HG03354 (cell line): Measurements from ENCODE around the gene CELSR1.
"Not testable (repeated sequence)": the region's sequence is repeated elsewhere in the genome, so short reads cannot be mapped to it uniquely, and the experiment has no call there.

Source experiments
- ATAC-seq: cut with Tn5 transposase; IDR thresholded peaks from one replicate; pipeline ENCODE4 v1.9.1; 2021; ENCODE audit warnings: mild to moderate bottlenecking; ENCODE audit not compliant: unreplicated experiment, poor library complexity, severe bottlenecking

Gene CELSR1

DNA sequence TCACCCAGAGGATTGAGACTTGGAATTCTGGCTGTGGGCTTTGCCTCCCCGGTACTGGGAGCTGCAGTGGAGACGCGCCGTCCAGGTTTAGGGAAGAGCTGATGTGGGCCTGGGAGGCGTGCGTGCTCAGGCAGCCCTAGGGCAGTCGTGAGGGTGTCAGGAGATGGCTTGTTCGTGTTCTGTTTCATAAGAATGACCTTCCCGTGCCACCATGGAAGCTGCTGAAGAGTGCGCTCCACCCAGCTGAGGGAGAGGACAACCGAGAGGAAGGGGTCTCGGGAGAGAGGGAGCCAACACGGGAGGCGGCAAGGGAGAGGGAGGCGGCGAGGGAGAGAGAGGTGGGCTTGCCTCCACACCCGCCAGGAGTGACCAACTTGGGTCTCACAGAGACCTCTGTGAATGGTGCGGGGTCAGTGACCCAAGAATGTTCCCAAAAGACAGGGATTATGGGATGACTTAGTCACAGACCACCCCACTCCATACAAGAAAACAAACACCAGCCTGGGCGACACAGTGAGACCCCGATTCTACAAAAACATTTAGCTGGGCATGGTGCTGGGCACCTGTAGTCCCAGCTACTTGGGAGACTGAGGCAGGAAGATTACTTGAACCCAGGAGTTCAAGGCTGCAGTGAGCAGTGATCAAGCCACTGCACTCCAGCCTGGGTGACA lies 216.6 kb downstream of the CELSR1 start:
- ATAC-seq = no peak

DNA sequence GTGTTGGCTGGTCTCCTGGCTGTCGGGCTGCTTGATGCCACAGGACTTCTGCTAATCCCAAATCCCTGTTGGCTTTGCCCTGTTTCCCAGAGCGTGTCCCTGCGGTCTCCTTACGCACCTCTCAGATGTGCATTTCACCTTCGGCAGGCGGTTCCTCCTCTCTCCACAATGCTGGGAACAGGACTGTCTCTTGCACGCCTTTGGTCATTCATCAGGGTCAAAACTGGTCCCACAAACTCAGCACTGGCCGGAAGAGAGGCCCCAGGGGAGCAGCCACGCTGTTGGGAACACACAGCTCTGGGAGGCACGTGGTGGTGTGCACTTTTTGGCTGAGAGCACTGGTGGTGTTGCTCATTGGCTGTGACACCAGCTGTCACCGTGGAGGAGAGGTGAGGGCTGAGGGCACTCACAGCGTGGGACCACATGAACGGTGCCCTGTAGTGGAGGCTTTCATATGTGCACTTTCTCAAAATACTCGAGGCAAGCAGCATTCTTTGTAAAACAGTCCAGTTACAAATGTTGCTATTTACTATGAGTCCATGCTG lies 217.2 kb downstream of the CELSR1 start:
- ATAC-seq = no peak

DNA sequence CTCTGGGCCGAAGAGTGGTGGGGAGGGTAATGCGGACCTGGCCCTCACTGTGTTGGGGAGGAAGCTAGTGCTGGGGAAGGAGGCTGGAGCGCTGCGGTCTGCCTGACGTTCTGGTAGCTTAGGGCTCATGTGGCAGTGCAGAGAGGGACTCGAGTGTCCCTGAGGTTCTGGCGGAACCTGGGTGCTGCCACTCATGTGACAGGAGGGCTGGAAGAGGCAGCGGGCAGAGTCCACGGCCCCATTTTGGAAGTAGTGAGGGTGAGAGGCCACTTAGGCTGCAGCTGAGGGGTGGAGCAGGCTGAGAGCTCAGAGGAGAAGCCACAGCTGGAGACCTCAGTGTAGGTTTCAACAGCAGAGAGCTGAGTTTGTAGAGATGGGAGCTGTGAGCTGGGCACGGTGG lies 218.1 kb downstream of the CELSR1 start:
- no peak for ATAC-seq

DNA sequence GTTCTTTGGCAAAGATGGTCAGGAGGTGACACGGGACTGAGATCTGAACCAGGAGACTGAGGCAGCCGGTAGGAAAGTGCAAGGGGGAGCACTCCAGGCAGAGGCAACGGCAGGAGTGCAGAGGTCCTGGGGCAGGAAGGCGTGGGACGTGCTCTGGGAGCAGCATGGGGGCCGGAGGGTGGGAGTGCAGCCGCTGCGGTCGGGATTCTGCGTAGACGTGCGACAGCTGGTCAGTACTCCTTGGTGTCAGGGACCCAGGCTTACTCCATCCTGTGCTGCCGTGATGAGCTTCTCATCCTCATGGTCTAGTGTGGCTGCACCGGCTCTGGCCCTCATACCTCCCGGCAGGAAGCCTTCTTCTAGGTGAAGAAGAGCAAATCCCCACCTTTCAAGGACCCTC lies 218.8 kb downstream of the CELSR1 start:
- no peak for ATAC-seq

DNA sequence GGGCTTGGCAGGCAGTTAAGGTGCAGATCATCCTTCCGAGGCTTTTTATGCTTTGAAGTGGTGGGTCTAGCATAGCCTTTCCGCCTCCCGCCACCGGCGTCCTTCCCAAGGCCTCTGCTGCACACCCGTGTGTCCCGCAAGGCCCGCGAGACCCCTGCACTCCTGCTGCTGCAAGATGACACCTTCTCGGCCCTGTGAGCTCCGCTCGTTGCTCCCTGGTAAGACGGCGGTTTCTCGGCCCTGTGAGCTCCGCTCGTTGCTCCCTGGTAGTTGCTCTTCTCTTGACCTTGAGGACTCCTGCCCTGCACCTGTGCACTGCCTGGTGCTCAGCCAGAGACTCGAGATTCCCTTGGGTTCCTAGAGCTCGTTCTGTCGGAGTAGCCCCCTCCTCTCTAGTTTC lies 219.8 kb downstream of the CELSR1 start:
- ATAC-seq = no peak

DNA sequence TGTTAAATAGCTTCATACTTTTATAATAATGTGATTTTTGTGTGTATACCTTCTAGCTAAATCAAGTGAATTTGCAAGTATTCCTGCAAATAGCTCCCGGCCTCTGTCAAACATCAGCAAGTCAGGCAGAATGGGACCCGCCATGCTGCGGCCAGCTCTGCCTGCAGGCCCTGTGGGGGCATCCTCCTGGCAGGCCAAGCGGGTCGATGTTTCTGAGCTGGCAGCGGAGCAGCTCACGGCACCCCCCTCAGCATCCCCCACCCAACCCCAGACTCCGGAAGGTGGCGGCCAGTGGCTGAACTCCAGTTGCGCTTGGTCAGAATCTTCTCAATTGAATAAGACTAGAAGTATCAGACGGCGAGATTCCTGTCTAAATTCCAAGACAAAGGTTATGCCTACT lies 221.4 kb downstream of the CELSR1 start:
- ATAC-seq = no peak

DNA sequence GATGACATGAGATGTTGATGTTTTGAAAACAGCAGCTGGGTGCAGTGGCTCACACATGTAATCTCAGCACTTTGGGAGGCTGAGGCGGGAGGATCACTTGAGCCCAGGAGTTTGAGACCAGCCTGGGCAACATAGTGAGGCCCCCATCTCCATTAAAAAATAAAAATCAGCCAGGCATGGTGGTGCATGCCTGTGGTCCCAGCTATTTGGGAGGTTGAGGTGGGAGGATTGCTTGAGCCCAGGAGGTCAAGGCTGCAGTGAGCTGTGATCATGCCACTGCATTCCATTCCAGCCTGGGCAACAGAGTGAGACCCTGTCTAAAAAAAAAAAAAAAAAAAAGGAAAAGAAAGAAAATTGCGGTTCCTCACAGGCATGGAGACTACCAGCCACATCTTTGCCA lies 224.6 kb downstream of the CELSR1 start:
- ATAC-seq = not testable (repeated sequence)

DNA sequence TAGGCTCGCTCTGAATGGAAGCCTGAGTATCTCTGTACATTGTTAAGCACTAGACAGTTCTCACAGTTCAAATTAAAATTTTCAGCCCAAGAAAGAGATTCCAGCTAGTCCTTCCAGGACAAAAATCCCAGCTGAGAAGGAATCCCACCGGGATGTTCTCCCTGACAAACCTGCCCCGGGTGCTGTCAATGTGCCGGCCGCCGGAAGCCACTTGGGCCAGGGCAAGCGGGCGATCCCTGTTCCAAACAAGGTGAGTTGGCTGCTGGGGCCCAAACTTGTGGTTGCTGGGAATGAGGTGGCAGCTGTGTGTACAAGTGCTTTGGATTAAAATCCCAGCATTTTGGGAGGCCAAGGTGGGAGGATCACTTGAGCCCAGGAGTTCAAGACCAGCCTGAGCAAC lies 225.4 kb downstream of the CELSR1 start:
- ATAC-seq = no peak
